ENCODE results near the gene BPIFB6. TPM values are rescaled to one million over a fixed set of nuclear protein-coding genes. Genes with fewer than 3 reads are reported as not detected.

BPIFB6 gene
- total RNA-seq, 4 donors from 2014 or later, result not detected

DNA sequence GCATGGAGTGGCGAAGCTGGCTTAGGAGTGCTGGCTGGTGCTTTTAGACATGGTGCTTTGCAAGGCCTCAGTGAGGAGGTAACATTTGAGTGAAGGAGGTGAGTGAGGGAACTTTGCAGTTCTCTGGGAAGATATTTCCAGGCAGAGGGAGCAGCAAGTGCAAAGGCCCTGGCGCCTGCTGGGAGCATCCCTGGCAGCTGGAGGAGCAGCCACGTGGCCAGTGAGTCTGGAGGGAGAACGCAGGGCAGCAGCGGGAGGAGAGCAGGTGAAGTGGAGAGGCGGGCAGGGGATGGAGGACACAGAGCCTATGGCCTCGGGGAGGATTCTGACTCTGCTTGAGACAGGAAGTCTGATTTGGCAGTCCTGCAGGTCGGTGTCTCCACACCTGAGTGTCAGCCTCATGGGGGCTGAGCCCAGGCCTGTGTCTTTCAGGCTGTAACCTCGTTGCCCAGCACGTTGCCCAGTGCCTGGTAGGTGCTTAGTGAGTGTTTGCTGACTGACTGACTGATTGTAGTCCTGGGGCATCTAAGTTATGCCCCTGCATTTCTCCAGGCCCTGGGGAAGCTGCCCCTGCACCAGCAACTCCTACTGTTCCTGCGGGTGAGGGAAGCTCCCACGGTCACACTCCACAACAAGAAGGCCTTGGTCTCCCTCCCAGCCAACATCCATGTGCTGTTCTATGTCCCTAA lies 36.9 kb downstream of the BPIFB6 start:
- in situ Hi-C loops (cut with MboI; ENCODE audit: low pct_ligation_motif_present in 1 of 4, low pct_unique_long_range_greater_than_20kb in 1 of 4, low sequenced_read_pairs in 3 of 4), result no loop called here
- TF ChIP-seq POLR2A (IDR thresholded peaks at IDR 0.05) (no peak), EP300 (IDR thresholded peaks at IDR 0.05; ENCODE audit: low read depth) (no peak), POLR2AphosphoS5 (IDR thresholded peaks at IDR 0.05) (no peak)
- TF ChIP-seq, protein P1, sequence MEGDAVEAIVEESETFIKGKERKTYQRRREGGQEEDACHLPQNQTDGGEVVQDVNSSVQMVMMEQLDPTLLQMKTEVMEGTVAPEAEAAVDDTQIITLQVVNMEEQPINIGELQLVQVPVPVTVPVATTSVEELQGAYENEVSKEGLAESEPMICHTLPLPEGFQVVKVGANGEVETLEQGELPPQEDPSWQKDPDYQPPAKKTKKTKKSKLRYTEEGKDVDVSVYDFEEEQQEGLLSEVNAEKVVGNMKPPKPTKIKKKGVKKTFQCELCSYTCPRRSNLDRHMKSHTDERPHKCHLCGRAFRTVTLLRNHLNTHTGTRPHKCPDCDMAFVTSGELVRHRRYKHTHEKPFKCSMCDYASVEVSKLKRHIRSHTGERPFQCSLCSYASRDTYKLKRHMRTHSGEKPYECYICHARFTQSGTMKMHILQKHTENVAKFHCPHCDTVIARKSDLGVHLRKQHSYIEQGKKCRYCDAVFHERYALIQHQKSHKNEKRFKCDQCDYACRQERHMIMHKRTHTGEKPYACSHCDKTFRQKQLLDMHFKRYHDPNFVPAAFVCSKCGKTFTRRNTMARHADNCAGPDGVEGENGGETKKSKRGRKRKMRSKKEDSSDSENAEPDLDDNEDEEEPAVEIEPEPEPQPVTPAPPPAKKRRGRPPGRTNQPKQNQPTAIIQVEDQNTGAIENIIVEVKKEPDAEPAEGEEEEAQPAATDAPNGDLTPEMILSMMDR (IDR thresholded peaks at IDR 0.05), result no peak
- 76 to 80% methylated on average over 4 to 10 of the region's 12 CpGs for WGBS, 2 donors (ENCODE audit: low coverage in 1 of 2)

DNA sequence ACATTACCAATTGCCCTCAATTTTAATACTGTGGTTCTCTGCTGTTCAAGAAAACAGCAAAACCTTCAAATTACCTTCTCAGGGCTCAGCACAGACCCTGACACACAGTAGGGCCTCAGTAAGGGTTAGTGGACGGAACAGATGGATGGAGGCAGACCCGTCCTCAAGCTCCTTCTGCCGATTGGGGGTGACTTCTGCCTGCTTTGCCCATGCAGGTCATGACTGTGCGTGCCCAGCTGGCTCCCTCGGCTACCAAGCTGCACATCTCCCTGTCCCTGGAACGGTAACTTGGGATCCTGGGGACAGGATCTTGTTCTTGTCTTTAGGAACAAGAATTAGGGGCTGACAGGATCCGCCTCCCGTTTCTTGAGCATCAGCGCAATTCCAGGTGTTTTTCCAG lies 38.2 kb downstream of the BPIFB6 start:
- TF ChIP-seq EP300 (IDR thresholded peaks at IDR 0.05; ENCODE audit: low read depth) (no peak), POLR2AphosphoS5 (IDR thresholded peaks at IDR 0.05) (no peak)
- TF ChIP-seq, protein P1 (IDR thresholded peaks at IDR 0.05), result no peak
- Histone ChIP-seq H3K9me3 (no peaks in the 10 kb centered on the region), H3K27me3 (no peaks in the 10 kb centered on the region), H3K27ac (no peak overlapping the region), H3K4me1 (no peaks in the 10 kb centered on the region), H3K36me3 (no peaks in the 10 kb centered on the region), H3K4me3 (no peak overlapping the region)
- in situ Hi-C loops (cut with MboI; ENCODE audit: low pct_ligation_motif_present in 1 of 4, low pct_unique_long_range_greater_than_20kb in 1 of 4, low sequenced_read_pairs in 3 of 4), result no loop called here
- 90% methylated on average over 9 of the region's 9 CpGs; no CpG with 5 or more reads in 1 of the 2 donors for WGBS, 2 donors (ENCODE audit: low coverage in 1 of 2)
- intact Hi-C loops (cut with DNase I; ENCODE audit: low total_unique reads), result no loop called here
- no peak for DNase-seq

More for the DNA sequence above, 36.9 kb downstream of the BPIFB6 start:
- Histone ChIP-seq H3K36me3 (no peaks in the 10 kb centered on the region), H3K27ac (no peak overlapping the region), H3K4me1 (no peaks in the 10 kb centered on the region), H3K4me3 (no peak overlapping the region), H3K9me3 (no peaks in the 10 kb centered on the region), H3K27me3 (no peaks in the 10 kb centered on the region)
- intact Hi-C loops (cut with DNase I; ENCODE audit: low total_unique reads), result no loop called here
- DNase-seq, result no peak

DNA sequence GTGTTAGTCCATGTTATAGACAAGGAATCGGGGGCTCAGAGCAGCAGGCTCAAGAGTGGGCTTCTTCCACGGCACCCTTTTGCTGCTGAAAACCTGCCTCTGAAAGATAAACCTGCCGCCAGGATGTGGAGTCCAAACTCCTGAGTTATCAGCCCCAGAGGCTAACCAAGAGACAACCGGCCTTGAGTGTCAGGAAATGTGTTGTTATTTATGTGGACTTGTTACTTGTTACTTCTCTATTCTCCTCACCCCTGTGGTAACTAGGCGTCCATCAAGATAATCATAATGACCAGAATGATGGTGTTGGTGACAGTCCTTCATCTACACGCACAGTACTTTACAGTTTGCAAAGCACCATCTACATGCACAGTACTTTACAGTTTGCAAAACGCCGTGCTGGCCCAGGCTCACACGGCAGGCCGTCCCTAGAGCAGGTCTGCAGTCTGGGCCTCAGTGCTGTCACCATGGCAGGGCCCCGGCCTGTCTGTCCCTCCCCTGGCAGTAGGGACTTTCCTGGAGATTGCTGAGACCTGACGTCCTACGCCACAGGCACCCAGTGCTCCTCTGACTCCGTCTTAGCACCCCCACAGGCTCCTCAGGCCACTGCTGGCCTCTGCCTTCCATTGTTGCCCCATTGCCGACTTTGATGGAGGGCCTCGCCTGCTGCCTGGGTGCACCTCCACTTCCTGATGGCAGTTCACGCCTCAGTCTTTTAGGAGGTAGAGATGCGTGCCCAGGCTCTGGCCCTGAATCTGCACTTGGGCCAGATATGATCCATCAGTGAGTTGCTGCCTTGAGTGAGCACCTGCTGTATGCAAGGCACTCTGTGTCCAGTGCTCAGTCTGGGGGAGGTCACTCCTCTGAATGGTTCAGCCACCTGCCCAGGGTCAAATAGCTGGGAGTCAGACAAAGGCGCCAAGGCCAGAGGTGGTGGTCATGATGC lies 38.9 kb downstream of the BPIFB6 start:
- Histone ChIP-seq H3K36me3 (no peaks in the 10 kb centered on the region), H3K27me3 (no peaks in the 10 kb centered on the region), H3K27ac (no peak overlapping the region), H3K9me3 (no peaks in the 10 kb centered on the region), H3K4me1 (no peaks in the 10 kb centered on the region), H3K4me3 (no peak overlapping the region)
- in situ Hi-C loops (cut with MboI; ENCODE audit: low pct_ligation_motif_present in 1 of 4, low pct_unique_long_range_greater_than_20kb in 1 of 4, low sequenced_read_pairs in 3 of 4), result no loop called here
- TF ChIP-seq EP300 (IDR thresholded peaks at IDR 0.05; ENCODE audit: low read depth) (no peak), POLR2AphosphoS5 (IDR thresholded peaks at IDR 0.05) (no peak), POLR2A (IDR thresholded peaks at IDR 0.05) (no peak)
- TF ChIP-seq, protein P1 (IDR thresholded peaks at IDR 0.05), result no peak
- no peak for DNase-seq
- WGBS, 2 donors (ENCODE audit: low coverage in 1 of 2), result 51 to 82% methylated on average over 3 to 19 of the region's 19 CpGs
- intact Hi-C loops (cut with DNase I; ENCODE audit: low total_unique reads), result no loop called here

DNA sequence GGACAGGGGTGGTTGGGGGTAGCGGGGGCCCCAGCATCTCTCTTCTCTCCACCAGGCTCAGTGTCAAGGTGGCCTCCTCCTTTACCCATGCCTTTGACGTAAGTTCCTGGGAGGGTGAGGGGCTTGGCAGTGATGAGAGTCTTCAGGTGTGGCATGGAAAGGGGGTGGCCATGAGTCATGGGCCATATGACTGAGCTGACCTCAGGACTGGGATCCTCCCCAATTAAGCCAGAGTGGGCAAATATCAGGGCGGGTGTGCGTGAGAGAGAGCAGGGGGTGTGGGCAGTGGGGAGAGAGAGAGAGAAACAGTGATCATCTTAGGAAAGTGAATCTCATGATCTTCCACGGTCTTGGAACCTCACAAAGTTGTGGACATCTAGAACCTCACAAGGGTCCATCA lies 39.8 kb downstream of the BPIFB6 start:
- intact Hi-C loops (cut with DNase I; ENCODE audit: low total_unique reads), result no loop called here
- H3K4me1 ChIP-seq, result no peaks in the 10 kb centered on the region
- no peaks in the 10 kb centered on the region for H3K36me3 ChIP-seq
- no peak for DNase-seq
- H3K27me3 ChIP-seq, result no peaks in the 10 kb centered on the region
- in situ Hi-C loops (cut with MboI; ENCODE audit: low pct_ligation_motif_present in 1 of 4, low pct_unique_long_range_greater_than_20kb in 1 of 4, low sequenced_read_pairs in 3 of 4), result no loop called here
- WGBS, 2 donors (ENCODE audit: low coverage in 1 of 2), result 82% methylated on average over 5 of the region's 5 CpGs; no CpG with 5 or more reads in 1 of the 2 donors
- TF ChIP-seq EP300 (IDR thresholded peaks at IDR 0.05; ENCODE audit: low read depth) (no peak), POLR2A (IDR thresholded peaks at IDR 0.05) (no peak), POLR2AphosphoS5 (IDR thresholded peaks at IDR 0.05) (no peak)
- TF ChIP-seq, protein P1 (IDR thresholded peaks at IDR 0.05), result no peak
- no peaks in the 10 kb centered on the region for H3K9me3 ChIP-seq
- H3K4me3 ChIP-seq, result no peak overlapping the region
- H3K27ac ChIP-seq, result no peak overlapping the region

Measured in transverse colon (tissue), 4 donors.